ENCODE data around the gene NOPCHAP1. TPM values are rescaled to one million over a fixed set of nuclear protein-coding genes. Genes with fewer than 3 reads are reported as not detected.

NOPCHAP1 gene
- total RNA-seq, 1 experiment from 2014 or later = 25.6 TPM

- no peak for TF ChIP-seq REST (IDR thresholded peaks at IDR 0.05; ENCODE audit: low read depth)
- TF ChIP-seq TCF7L2 (IDR thresholded peaks at IDR 0.05; ENCODE audit: borderline replicate concordance, extremely low read depth, insufficient read depth, insufficient read length) = no peak
- no peak for TF ChIP-seq ZFX (IDR thresholded peaks at IDR 0.05)
- TF ChIP-seq ELF1 (IDR thresholded peaks at IDR 0.05; ENCODE audit: borderline replicate concordance, low read depth) = no peak
- TF ChIP-seq ATF3 (IDR thresholded peaks at IDR 0.05) = no peak
- TF ChIP-seq ZNF274 (IDR thresholded peaks at IDR 0.05; ENCODE audit: low read depth, low read length) = no peak
- no peak for TF ChIP-seq SIN3A (IDR thresholded peaks at IDR 0.05; ENCODE audit: low read depth)
These were observed 38.8 kb downstream of the NOPCHAP1 start (continued) for GRCh38 chr12:105024928-105025327.

- ATAC-seq = no peak
- DNase-seq (ENCODE audit: low read depth, low spot score) = no peak
- POLR2A ChIA-PET = no interaction called here
- Histone ChIP-seq H3K4me1 (ENCODE audit: control insufficient read depth in 1 of 2, insufficient read depth in 2 of 2, low read length in 2 of 2) (no peaks in the 10 kb centered on the region), H3K4me2 (ENCODE audit: low read length) (no peak overlapping the region), H3K79me2 (ENCODE audit: insufficient read depth, low read length) (no peaks in the 10 kb centered on the region), H3K27ac (ENCODE audit: low read depth, low read length) (no peak overlapping the region), H3K27me3 (ENCODE audit: insufficient read depth, low read length) (no peaks in the 10 kb centered on the region), H3K9ac (ENCODE audit: low read length) (no peak overlapping the region), H3K36me3 (ENCODE audit: control insufficient read depth in 1 of 2, insufficient read depth in 2 of 2, low read length in 2 of 2) (no peaks in the 10 kb centered on the region), H4K20me1 (ENCODE audit: insufficient read depth) (no peaks in the 10 kb centered on the region), H3K9me3 (ENCODE audit: control insufficient read depth in 1 of 2, insufficient read depth in 1 of 2, low read depth in 1 of 2, low read length in 2 of 2) (no peaks in the 10 kb centered on the region), H3K4me3 (replicated peaks in 1 of 2; ENCODE audit: low read depth in 1 of 2, low read length in 2 of 2) (no peak overlapping the region), H3K9me2 (ENCODE audit: insufficient read depth) (no peaks in the 10 kb centered on the region), H2AFZ (ENCODE audit: low read depth, low read length, poor library complexity, severe bottlenecking) (no peak overlapping the region)
- RAD21 ChIA-PET (ENCODE audit: low non-redundant PET in 1 of 2, low total read pairs in 2 of 2, uncharacterized antibody in 2 of 2, unreplicated experiment in 2 of 2) = no interaction called here
- CTCF ChIA-PET = no interaction called here
- no TSS peak for BruUV-seq (replicated peaks)
- TF ChIP-seq EZH2phosphoT487 (IDR thresholded peaks at IDR 0.05; ENCODE audit: borderline replicate concordance) (no peak), SP1 (IDR thresholded peaks at IDR 0.05; ENCODE audit: low read depth) (no peak), CTCF (IDR thresholded peaks at IDR 0.05 in 2 of 3, conservative IDR thresholded peaks at IDR 0.05 in 1 of 3; ENCODE audit: borderline replicate concordance in 1 of 3, insufficient read depth in 1 of 3, low read depth in 2 of 3, low read length in 2 of 3) (no peak), POLR2A (IDR thresholded peaks at IDR 0.05; ENCODE audit: borderline replicate concordance, extremely low read depth, insufficient read depth, insufficient read length) (no peak), TCF7L2 (IDR thresholded peaks at IDR 0.05; ENCODE audit: borderline replicate concordance, extremely low read depth, insufficient read depth, insufficient read length) (no peak), EGR1 (IDR thresholded peaks at IDR 0.05; ENCODE audit: low read depth) (no peak), RAD21 (IDR thresholded peaks at IDR 0.05; ENCODE audit: low read depth) (no peak), CEBPB (IDR thresholded peaks at IDR 0.05; ENCODE audit: low read depth) (no peak), ZFX (IDR thresholded peaks at IDR 0.05) (no peak), YY1 (IDR thresholded peaks at IDR 0.05; ENCODE audit: extremely low read depth, insufficient replicate concordance, low read depth, low read length) (no peak), ZNF274 (IDR thresholded peaks at IDR 0.05; ENCODE audit: low read depth, low read length) (no peak), MAX (IDR thresholded peaks at IDR 0.05) (no peak), ELF1 (IDR thresholded peaks at IDR 0.05; ENCODE audit: borderline replicate concordance, low read depth) (no peak), EZH2 (IDR thresholded peaks at IDR 0.05) (no peak)
- intact Hi-C loops (cut with micrococcal nuclease) = no loop called here
These were observed 39.8 kb downstream of the NOPCHAP1 start for GRCh38 chr12:105025890-105026289.
